HepG2 (cell line): Measurements from ENCODE around the gene PPP1R13B. TPM values are rescaled to one million over a fixed set of nuclear protein-coding genes. Genes with fewer than 3 reads are reported as not detected.

Experiments
- ATAC-seq: fragments of 200-7000 bp; cut with Tn5 transposase; 3 replicates; pipeline ENCODE4 v1.9.1; 2020; ENCODE audit warnings: mild to moderate bottlenecking, moderate library complexity
- BruUV-seq: library from RNA; stranded (reverse); fragments of 400-500 nt; replicated peaks from 2 replicates; lab custom pipeline; 2021; lab: Mats Ljungman, UMichigan
- CTCF ChIA-PET: fragments of 300-600 bp; formaldehyde crosslinking; extraction: SDS; loops from one replicate; lab custom pipeline; 2021; ENCODE audit warnings: low total read pairs, inconsistent platforms, low intra/inter-chr PET ratio; lab: Yijun Ruan, JAX
- POLR2A ChIA-PET: fragments of 350-600 bp; sonication (Branson Sonifier 250); formaldehyde crosslinking; loops from one replicate; lab custom pipeline; 2020; ENCODE audit warnings: antibody characterized with exemption, inconsistent platforms; lab: Yijun Ruan, JAX
- DNase-seq: peaks from one replicate; pipeline ENCODE4 v3.0.0-alpha.2; 2015; ENCODE audit warnings: low spot score
- FAIRE-seq: peaks from 3 replicates; lab custom pipeline; 2011; peaks lifted over from hg19 to GRCh38; lab: Jason Lieb, UNC
- H2AFZ ChIP-seq: one replicate; pipeline ENCODE4 v1.6.1; 2011; ENCODE audit warnings: low read length, inconsistent platforms
- H3K27ac ChIP-seq: fragments of 300-600 bp; 3 replicates; pipeline ENCODE4 v1.8.0; 2011; ENCODE audit warnings: mixed run types, mild to moderate bottlenecking, mixed read lengths, low read length, inconsistent platforms; ENCODE audit not compliant: insufficient read depth; ENCODE audit errors: extremely low read length
- H3K27me3 ChIP-seq, 2 experiments: fragments of 200-600 bp in 1 of 2; 2 replicates in 1 of 2; 3 replicates in 1 of 2; pipeline versions ENCODE4 v1.6.0 to v1.8.0; 2011; ENCODE audit warnings: low read length in 2 of 2, mild to moderate bottlenecking in 2 of 2, moderate library complexity in 2 of 2, inconsistent platforms in 1 of 2; ENCODE audit not compliant: insufficient read depth in 2 of 2, control insufficient read depth in 1 of 2
- H3K36me3 ChIP-seq, 2 experiments: fragments of 200-600 bp in 1 of 2; replicated peaks in 1 of 2; 2 replicates in 1 of 2; 3 replicates in 1 of 2; pipeline versions ENCODE4 v1.5.1 to v1.8.0; 2011; ENCODE audit warnings: low read length in 2 of 2, inconsistent platforms in 1 of 2; ENCODE audit not compliant: insufficient read depth in 2 of 2, control insufficient read depth in 1 of 2
- H3K4me1 ChIP-seq: 2 replicates; pipeline ENCODE4 v1.5.1; 2012; ENCODE audit warnings: low read length, inconsistent platforms; ENCODE audit not compliant: insufficient read depth
- H3K4me2 ChIP-seq: 2 replicates; pipeline ENCODE4 v1.6.0; 2011; ENCODE audit warnings: low read depth, low read length, inconsistent platforms
- H3K4me3 ChIP-seq, 3 experiments: fragments of 200-600 bp in 1 of 3; sonication (generic), shearing (Covaris generic) in 1 of 3; replicated peaks in 1 of 3; 2 replicates each; pipeline ENCODE4 v1.5.1; 2011 to 2016; ENCODE audit warnings: low read length in 3 of 3, inconsistent platforms in 2 of 3, low read depth in 2 of 3, mild to moderate bottlenecking in 2 of 3, control low read depth in 1 of 3, mixed read lengths in 1 of 3; ENCODE audit not compliant: insufficient read depth in 1 of 3
- H3K79me2 ChIP-seq: one replicate; pipeline ENCODE4 v1.6.1; 2011; ENCODE audit warnings: low read length, inconsistent platforms; ENCODE audit not compliant: insufficient read depth
- H3K9ac ChIP-seq: 2 replicates; pipeline ENCODE4 v1.6.0; 2011; ENCODE audit warnings: mild to moderate bottlenecking, low read depth, low read length, inconsistent platforms; ENCODE audit not compliant: insufficient read depth
- H3K9me3 ChIP-seq: 2 replicates; pipeline ENCODE4 v1.5.1; 2012; ENCODE audit warnings: mild to moderate bottlenecking, low read length
- H4K20me1 ChIP-seq: 2 replicates; pipeline ENCODE4 v1.6.0; 2011; ENCODE audit warnings: inconsistent platforms, mild to moderate bottlenecking, low read length, moderate library complexity; ENCODE audit not compliant: insufficient read depth
- ARNT ChIP-seq: fragments of 450-650 bp; IDR thresholded peaks from 2 replicates; pipeline ENCODE4 v1.6.1; 2017
- MBD4 ChIP-seq: IDR thresholded peaks from 2 replicates; pipeline ENCODE4 v1.6.1; 2012; ENCODE audit warnings: low read length, inconsistent platforms, borderline replicate concordance
- PAX8 ChIP-seq: sonication (generic); formaldehyde crosslinking; IDR thresholded peaks from 2 replicates; pipeline ENCODE4 v1.8.0; 2022; ENCODE audit warnings: mild to moderate bottlenecking, missing genetic modification reagents, borderline replicate concordance
- SMARCE1 ChIP-seq: fragments of 450-650 bp; IDR thresholded peaks from 2 replicates; pipeline ENCODE4 v1.6.1; 2017; ENCODE audit warnings: borderline replicate concordance
- TBP ChIP-seq: sonication (generic); formaldehyde crosslinking; IDR thresholded peaks from 2 replicates; pipeline ENCODE4 v1.5.0; 2020; ENCODE audit warnings: missing genetic modification reagents
- THYN1 ChIP-seq: sonication (generic); formaldehyde crosslinking; IDR thresholded peaks from 2 replicates; pipeline ENCODE4 v1.8.1; 2023; ENCODE audit warnings: low read depth, mild to moderate bottlenecking, moderate library complexity, missing genetic modification reagents, borderline replicate concordance
- TSC22D2 ChIP-seq: sonication (generic); formaldehyde crosslinking; IDR thresholded peaks from 2 replicates; pipeline ENCODE4 v1.5.1; 2020; ENCODE audit warnings: missing genetic modification reagents, mild to moderate bottlenecking, borderline replicate concordance
- U2AF1 ChIP-seq: fragments of 200-400 bp; formaldehyde crosslinking; optimal IDR thresholded peaks from 2 replicates; pipeline ENCODE3; 2017; ENCODE audit warnings: mild to moderate bottlenecking, low read depth, low read length
- ZBTB38 ChIP-seq: sonication (generic); formaldehyde crosslinking; IDR thresholded peaks from 2 replicates; pipeline ENCODE4 v1.5.1; 2020; ENCODE audit warnings: mild to moderate bottlenecking, missing genetic modification reagents
- ZFX ChIP-seq: sonication (generic); formaldehyde crosslinking; IDR thresholded peaks from 2 replicates; pipeline ENCODE4 v1.4.0; 2020; ENCODE audit warnings: mild to moderate bottlenecking, low read depth, missing genetic modification reagents, moderate library complexity
- ZNF670 ChIP-seq: sonication (generic); formaldehyde crosslinking; IDR thresholded peaks from 2 replicates; pipeline ENCODE4 v1.8.0; 2022; ENCODE audit warnings: mild to moderate bottlenecking, missing genetic modification reagents, borderline replicate concordance
- ZNF781 ChIP-seq: sonication (generic); formaldehyde crosslinking; IDR thresholded peaks from 2 replicates; pipeline ENCODE4 v1.5.1; 2020; ENCODE audit warnings: borderline replicate concordance, mild to moderate bottlenecking, missing genetic modification reagents; ENCODE audit errors: not compliant biosample characterization
- ZNF883 ChIP-seq: sonication (generic); formaldehyde crosslinking; IDR thresholded peaks from 2 replicates; pipeline ENCODE4 v1.5.1; 2020; ENCODE audit warnings: mild to moderate bottlenecking, missing genetic modification reagents; ENCODE audit errors: not compliant biosample characterization
- WGBS: methylation state at CpG from one replicate; pipeline ENCODE4 v1.1.6; 2017; ENCODE audit warnings: low lambda C conversion rate; 5-methylcytosine and 5-hydroxymethylcytosine counted together
- in situ Hi-C: cut with HindIII; loops from 2 replicates; pipeline ENCODE4 v1.10.0; 2017; ENCODE audit warnings: low pct_unique_long_range_greater_than_20kb; ENCODE audit not compliant: extremely low pct_ligation_motif_present
- intact Hi-C: fragments of 100-400 bp; cut with micrococcal nuclease; formaldehyde crosslinking; loops from one replicate; pipeline ENCODE4 v1.10.0; 2022; ENCODE audit not compliant: unreplicated experiment
- polyA plus RNA-seq, 8 experiments: library from polyadenylated mRNA; depleted of rRNA in 3 of 8; stranded (reverse) in 7 of 8; unstranded in 1 of 8; fragments of >200 nt; fragmentation: Illumina TruSeq in 4 of 8; extraction: Trizol in 4 of 8; gene quantifications; 2 replicates each; pipeline versions ENCODE4 v1.2.1 to v1.2.3, GENCODE V29; 2011 to 2016; ENCODE audit warnings: low read depth in 4 of 8, missing spikeins in 1 of 8, mixed read lengths in 1 of 8; ENCODE audit not compliant: insufficient read depth in 1 of 8
- total RNA-seq, 5 experiments: library from RNA; depleted of rRNA; stranded (reverse); fragments of >200 nt; fragmentation: Illumina TruSeq; extraction: Trizol; gene quantifications; 2 replicates each; pipeline ENCODE4 v1.2.3, GENCODE V29; 2016; ENCODE audit warnings: low read depth in 1 of 5
- TF ChIP-seq, protein P1 (sequence below): fragments of 450-650 bp; IDR thresholded peaks from 2 replicates; pipeline ENCODE4 v1.6.1; 2017
- TF ChIP-seq, protein P2 (sequence below): IDR thresholded peaks from 2 replicates; pipeline ENCODE4 v1.6.1; 2016; ENCODE audit warnings: low read depth, missing genetic modification reagents, missing compliant biosample characterization
- TF ChIP-seq, protein P3 (sequence below): sonication (generic); formaldehyde crosslinking; IDR thresholded peaks from 2 replicates; pipeline ENCODE4 v1.4.0; 2020; ENCODE audit warnings: mild to moderate bottlenecking, missing genetic modification reagents
- TF ChIP-seq, protein P4 (sequence below): sonication (generic); formaldehyde crosslinking; IDR thresholded peaks from 2 replicates; pipeline ENCODE4 v1.8.0; 2022; ENCODE audit warnings: missing genetic modification reagents, low read depth, mild to moderate bottlenecking, borderline replicate concordance

The PPP1R13B gene
- total and polyA plus RNA-seq, 2 of the 13 experiments (the other 11 are each of a cell fraction or from before 2014, with no cell fraction given): 4.6 to 9.4 TPM

DNA sequence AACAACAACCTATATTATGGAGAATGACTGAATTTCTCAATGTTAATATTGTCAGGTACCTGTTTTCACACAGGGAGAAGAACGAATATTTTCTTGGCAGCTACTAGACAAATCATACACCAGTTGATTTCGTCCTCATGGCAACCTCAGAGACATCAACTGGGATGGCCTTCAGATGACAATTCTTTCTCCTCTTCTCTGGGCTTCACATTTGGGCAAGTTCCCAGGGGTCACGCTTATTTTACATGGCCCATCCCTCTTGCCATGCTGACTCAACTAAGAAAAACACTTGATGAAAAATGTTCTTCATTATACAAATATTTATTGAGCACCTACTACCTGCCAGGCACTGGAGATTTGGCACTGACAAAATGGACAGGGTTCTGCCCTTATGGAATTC, 29.0 kb downstream of the PPP1R13B start (continued):
- TF ChIP-seq THYN1 (CRISPR knock-in tag) (no peak), ZNF883 (CRISPR knock-in tag) (no peak), ARNT (no peak)
- TF ChIP-seq, protein P1, sequence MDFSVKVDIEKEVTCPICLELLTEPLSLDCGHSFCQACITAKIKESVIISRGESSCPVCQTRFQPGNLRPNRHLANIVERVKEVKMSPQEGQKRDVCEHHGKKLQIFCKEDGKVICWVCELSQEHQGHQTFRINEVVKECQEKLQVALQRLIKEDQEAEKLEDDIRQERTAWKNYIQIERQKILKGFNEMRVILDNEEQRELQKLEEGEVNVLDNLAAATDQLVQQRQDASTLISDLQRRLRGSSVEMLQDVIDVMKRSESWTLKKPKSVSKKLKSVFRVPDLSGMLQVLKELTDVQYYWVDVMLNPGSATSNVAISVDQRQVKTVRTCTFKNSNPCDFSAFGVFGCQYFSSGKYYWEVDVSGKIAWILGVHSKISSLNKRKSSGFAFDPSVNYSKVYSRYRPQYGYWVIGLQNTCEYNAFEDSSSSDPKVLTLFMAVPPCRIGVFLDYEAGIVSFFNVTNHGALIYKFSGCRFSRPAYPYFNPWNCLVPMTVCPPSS: no peak

DNA sequence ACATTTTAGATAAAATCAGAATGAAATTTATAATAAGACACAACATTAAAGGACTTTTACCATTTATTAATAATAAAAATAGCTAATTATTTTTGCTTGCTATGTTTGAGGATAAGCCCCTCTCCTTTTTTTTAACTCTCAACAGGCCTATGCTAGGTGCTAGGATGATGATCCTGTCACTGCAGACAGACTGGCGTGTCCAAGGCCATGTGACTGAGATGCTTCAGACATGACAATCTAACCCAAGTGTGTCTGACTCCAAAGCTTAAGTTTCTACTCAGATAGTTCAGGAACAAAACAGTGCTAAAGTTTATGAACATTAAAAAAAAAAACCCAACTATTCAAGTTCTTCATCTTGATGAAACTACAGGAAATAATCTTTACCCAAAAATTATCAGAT, 29.8 kb downstream of the PPP1R13B start:
- H4K20me1 ChIP-seq: no peaks in the 10 kb centered on the region
- DNase-seq (no peak), FAIRE-seq (no peak), ATAC-seq (no peak)
- intact Hi-C loops: no loop called here
- H3K79me2 ChIP-seq: peaks cover 25% of the 10 kb centered on the region
- H3K36me3 ChIP-seq: no peaks in the 10 kb centered on the region
- WGBS: 100% methylated on average over 1 of the region's 1 CpG
- H3K4me3 ChIP-seq: no peak overlapping the region
- no peak overlapping the region for H3K27ac ChIP-seq
- H2AFZ ChIP-seq: no peak overlapping the region
- no peak overlapping the region for H3K9ac ChIP-seq
- peaks cover 26% of the 10 kb centered on the region for H3K4me1 ChIP-seq
- POLR2A ChIA-PET: no interaction called here
- H3K4me2 ChIP-seq: no peak overlapping the region
- CTCF ChIA-PET: no interaction called here
- in situ Hi-C loops: no loop called here
- no peaks in the 10 kb centered on the region for H3K27me3 ChIP-seq
- H3K9me3 ChIP-seq: no peaks in the 10 kb centered on the region
- no TSS peak for BruUV-seq
- no peak for TF ChIP-seq ZNF781
- TF ChIP-seq, protein P2, sequence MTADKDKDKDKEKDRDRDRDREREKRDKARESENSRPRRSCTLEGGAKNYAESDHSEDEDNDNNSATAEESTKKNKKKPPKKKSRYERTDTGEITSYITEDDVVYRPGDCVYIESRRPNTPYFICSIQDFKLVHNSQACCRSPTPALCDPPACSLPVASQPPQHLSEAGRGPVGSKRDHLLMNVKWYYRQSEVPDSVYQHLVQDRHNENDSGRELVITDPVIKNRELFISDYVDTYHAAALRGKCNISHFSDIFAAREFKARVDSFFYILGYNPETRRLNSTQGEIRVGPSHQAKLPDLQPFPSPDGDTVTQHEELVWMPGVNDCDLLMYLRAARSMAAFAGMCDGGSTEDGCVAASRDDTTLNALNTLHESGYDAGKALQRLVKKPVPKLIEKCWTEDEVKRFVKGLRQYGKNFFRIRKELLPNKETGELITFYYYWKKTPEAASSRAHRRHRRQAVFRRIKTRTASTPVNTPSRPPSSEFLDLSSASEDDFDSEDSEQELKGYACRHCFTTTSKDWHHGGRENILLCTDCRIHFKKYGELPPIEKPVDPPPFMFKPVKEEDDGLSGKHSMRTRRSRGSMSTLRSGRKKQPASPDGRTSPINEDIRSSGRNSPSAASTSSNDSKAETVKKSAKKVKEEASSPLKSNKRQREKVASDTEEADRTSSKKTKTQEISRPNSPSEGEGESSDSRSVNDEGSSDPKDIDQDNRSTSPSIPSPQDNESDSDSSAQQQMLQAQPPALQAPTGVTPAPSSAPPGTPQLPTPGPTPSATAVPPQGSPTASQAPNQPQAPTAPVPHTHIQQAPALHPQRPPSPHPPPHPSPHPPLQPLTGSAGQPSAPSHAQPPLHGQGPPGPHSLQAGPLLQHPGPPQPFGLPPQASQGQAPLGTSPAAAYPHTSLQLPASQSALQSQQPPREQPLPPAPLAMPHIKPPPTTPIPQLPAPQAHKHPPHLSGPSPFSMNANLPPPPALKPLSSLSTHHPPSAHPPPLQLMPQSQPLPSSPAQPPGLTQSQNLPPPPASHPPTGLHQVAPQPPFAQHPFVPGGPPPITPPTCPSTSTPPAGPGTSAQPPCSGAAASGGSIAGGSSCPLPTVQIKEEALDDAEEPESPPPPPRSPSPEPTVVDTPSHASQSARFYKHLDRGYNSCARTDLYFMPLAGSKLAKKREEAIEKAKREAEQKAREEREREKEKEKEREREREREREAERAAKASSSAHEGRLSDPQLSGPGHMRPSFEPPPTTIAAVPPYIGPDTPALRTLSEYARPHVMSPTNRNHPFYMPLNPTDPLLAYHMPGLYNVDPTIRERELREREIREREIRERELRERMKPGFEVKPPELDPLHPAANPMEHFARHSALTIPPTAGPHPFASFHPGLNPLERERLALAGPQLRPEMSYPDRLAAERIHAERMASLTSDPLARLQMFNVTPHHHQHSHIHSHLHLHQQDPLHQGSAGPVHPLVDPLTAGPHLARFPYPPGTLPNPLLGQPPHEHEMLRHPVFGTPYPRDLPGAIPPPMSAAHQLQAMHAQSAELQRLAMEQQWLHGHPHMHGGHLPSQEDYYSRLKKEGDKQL (CRISPR knock-in tag): no peak
- TF ChIP-seq, protein P3, sequence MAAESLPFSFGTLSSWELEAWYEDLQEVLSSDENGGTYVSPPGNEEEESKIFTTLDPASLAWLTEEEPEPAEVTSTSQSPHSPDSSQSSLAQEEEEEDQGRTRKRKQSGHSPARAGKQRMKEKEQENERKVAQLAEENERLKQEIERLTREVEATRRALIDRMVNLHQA (CRISPR knock-in tag): no peak
- TF ChIP-seq, protein P4, sequence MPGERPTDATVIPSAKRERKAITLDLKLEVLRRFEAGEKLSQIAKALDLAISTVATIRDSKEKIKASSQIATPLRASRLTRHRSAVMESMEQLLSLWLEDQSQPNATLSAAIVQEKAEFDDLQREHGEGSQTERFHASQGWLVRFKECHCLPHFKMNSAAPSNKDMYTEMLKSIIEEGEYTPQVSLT: no peak
- no peak for TF ChIP-seq ZFX (CRISPR knock-in tag)
- no peak for TF ChIP-seq U2AF1
- TF ChIP-seq ZBTB38 (CRISPR knock-in tag): no peak
- no peak for TF ChIP-seq TSC22D2 (CRISPR knock-in tag)
- no peak for TF ChIP-seq TBP
- no peak for TF ChIP-seq SMARCE1
- no peak for TF ChIP-seq MBD4
- TF ChIP-seq ZNF670 (CRISPR knock-in tag): no peak
- TF ChIP-seq PAX8 (CRISPR knock-in tag): no peak
